T-helper 2 cell treated with Interferon-gamma antibody and Interleukin-4, amounts not matched to agents 100 ng/mL and 5 ng/mL, for 36 hours (primary cell): ENCODE data around the gene VTCN1. TPM values are rescaled to one million over a fixed set of nuclear protein-coding genes. Genes with fewer than 3 reads are reported as not detected.
"Not testable (repeated sequence)": the region's sequence is repeated elsewhere in the genome, so short reads cannot be mapped to it uniquely, and the experiment has no call there.

Experiments used
- intact Hi-C: fragments of 100-400 bp; cut with micrococcal nuclease; formaldehyde crosslinking; loops from one replicate; pipeline ENCODE4 v1.15.1; 2023
- total RNA-seq: library from RNA; stranded (reverse); gene quantifications from 2 replicates; pipeline ENCODE4 v1.2.3, GENCODE V29; 2022

Gene VTCN1
- total RNA-seq, 1 donor from 2014 or later: not detected

DNA sequence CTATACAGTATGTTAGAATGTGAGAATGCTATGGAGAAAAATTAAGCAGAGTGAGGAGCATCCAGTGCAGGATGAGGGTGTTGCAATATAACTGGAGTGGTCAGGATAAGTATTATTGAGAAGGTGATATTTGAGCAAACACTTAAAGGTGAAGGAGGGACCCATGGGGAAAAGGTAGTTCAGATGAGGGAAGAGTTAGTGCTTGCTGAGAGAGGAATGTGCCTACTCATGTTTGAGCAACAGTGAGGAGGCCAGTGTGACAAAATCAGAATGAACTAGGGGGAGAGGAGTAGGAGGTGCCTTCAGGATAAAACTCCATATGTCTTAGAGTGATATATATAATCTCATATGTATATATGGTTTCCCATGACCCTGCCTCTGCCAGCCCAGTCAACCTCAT is 82.9 kb downstream of the VTCN1 start:
- intact Hi-C loops: loop anchor here (2.0 to 10.0 kb wide), 2 partner anchors 537 to 553 kb away; no protein-coding TSS in a partner anchor

- intact Hi-C loops: loop anchor here (5.0 to 10.0 kb wide), 3 partner anchors 243 to 540 kb away; partner anchors contain the start of gene MAN1A2
Measured at GRCh38 chr1:117124661-117125060, 86.1 kb downstream of the VTCN1 start.

DNA sequence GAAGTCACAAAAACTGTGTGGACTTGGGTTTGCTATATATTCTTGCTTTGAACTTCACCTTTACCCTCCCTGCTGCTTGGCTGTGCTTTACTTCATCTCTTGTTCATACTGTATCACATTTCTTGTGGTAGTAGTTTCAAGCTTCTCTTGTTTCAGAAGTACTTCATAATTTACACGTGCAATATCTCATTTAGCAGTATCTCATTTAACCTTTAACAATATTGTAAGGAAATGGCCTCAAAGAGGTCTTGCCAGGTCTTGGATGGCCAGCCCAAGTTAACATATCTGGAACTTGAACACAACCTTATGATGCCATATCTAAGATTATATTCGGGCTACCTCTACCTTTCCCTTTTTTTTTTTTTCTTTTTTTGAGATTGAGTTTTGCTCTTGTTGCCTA is 87.5 kb downstream of the VTCN1 start:
- intact Hi-C loops: loop anchor here (5.0 to 10.0 kb wide), 3 partner anchors 244 to 542 kb away; partner anchors contain the start of gene MAN1A2

DNA sequence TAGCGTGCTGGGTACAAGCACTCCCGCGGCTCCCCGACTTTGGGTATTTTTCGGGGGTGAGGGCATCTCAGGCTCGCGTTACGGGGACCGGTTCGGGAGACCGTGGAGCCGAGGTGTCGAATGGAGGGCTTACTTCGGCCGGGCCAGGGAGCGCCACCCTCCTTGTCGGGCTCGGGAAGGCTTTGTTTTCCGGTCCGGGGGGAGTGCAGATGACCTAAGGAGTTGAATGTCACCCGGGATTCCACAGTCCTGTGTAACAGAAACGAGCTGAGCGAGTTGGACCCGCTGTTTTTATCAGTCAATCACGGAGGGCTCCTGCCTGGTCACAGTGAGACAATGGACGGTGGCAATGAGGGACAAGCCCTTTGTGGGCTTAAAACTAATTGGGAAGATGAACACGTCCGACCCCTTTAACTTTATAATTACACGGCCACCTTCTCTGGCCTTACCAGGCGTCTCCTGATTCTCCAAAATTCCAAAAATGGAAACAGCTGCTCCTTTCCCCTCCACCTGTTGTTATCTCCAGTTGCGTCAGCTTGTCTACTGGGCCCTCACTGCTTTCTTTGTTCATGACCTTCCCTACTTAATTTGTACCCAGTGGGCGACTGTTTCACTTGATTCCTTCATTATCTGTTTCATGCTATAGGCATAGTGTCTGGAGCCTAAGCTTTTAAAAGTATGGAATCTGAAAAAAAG is 88.2 kb downstream of the VTCN1 start:
- intact Hi-C loops: loop anchor here (5.0 to 10.0 kb wide), 3 partner anchors 245 to 542 kb away; partner anchors contain the start of gene MAN1A2

DNA sequence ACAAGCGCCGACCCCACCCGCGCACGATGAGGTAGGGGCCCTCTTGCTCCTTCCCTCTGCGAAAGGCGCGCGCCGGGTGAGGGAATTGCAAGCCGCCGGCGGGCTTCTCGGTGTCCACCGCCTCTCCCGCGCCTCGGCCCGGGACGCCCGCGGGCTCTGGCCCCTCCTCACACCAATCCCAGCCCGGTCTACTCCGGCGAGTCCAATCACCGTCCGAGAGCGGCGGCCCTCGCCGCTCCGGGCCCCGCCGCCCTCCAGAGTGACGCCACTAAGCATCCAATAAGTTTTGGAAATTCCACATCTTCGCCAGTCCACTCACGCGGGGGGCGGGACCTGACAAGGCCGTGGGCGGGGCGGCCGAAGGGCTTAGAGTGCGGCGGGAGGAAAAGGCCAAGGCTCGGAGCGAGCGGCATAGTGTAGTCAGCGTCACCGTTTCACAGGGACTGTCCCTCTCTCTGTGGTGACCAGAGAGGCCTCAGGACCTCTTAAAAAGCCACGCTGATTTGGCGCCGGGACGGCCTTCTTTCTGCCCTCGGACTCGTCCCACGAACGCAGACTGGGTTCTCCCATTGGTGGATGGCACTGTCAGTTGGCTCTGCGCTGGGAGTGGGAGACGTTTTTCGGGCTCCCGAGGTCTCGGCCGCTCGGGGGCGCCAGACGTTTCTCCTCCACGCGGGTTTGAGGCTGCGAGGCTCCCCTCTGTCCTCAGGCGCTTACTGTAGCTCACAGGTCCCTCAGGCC is 89.0 kb downstream of the VTCN1 start, which contains the start of gene TRIM45:
TRIM45 (minus strand) TSS at position 161 of the 741 bp plus-strand sequence. CDS start 548 bp downstream, outside the sequence.
- intact Hi-C loops: loop anchor here (2.0 to 10.0 kb wide), 4 partner anchors 61 to 543 kb away; partner anchors contain the start of genes MAN1A2 and TTF2

DNA sequence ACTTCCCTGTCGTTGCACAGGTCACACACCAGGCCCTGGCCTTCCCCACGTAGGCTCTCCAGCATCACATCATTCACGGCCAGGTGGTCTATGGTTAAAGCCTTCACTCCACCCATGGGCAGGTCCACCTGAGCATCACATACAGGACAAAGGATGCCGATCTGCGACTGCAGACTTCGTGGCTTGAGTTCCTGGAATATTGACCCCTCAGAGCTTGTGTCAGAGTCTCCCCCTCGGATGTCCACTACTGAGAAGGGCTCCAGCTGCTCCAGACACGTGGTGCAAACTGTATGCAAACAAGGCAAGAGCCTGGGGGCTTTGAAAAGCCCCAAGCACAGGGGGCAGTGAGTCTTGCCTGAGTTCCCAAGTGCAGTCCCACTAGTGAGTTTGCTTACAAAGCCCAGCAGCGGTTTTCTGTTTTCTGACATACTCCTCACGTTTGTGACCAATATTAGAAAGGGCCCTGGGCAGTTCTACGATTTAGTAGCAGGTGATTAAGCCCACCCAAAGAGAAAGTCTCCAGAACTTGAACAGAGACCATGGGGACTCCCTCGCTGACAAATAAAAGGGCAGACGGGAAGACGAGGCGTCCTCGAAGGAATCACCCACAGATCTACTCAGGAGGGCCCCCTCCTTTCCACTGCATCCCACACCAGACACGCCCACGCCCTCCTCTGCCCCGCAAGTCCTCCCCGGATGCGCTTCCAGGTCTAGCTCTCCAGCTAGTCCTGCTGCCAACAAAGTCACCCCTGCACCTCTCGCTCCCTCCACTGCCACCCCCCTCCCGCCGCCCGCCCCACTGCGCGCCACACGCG is 89.7 kb downstream of the VTCN1 start:
- intact Hi-C loops: loop anchor here (2.0 to 10.0 kb wide), 4 partner anchors 60 to 544 kb away; partner anchors contain the start of genes MAN1A2 and TTF2

DNA sequence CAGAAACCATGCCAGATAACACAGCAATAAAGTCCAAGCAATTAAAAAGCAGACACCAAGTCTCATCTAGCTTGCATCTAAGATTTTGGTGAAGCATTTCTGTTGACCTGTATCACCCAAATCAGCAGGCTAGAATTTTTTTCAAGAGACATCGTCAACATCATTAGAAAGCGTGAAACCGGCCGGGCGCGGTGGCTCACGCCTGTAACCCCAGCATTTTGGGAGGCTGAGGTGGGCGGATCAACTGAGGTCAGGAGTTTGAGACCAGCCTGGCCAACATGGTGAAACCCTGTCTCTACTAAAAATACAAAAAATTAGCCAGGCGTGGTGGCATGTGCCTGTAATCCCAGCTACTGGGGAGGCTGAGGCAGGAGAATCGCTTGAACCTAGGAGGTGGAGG is 91.6 kb downstream of the VTCN1 start:
- intact Hi-C loops: not testable (repeated sequence)

GRCh38 chr1:117118137-117118536 is 92.6 kb downstream of the VTCN1 start:
- intact Hi-C loops: no loop called here

DNA sequence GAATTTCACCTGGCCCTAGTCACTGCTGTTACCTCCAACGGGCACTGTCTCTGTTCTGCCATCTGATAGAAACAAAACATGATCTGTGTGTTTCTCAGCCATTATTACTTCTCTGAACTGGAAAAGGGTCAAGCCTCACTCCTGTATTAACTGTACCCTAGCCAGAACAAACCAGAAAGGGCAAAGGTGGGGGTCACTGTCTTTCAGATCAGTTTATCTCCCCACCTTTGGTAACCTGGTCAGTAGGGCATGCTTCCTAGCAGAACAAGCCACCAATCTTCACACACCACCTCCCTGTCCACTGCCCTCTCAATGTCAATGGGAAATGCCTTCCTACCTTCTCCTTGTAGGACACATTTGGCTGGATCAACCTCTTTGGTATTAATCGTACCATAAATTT is 93.0 kb downstream of the VTCN1 start:
- intact Hi-C loops: no loop called here

GRCh38 chr1:117116784-117117130 is 94.0 kb downstream of the VTCN1 start:
- intact Hi-C loops: no loop called here

DNA sequence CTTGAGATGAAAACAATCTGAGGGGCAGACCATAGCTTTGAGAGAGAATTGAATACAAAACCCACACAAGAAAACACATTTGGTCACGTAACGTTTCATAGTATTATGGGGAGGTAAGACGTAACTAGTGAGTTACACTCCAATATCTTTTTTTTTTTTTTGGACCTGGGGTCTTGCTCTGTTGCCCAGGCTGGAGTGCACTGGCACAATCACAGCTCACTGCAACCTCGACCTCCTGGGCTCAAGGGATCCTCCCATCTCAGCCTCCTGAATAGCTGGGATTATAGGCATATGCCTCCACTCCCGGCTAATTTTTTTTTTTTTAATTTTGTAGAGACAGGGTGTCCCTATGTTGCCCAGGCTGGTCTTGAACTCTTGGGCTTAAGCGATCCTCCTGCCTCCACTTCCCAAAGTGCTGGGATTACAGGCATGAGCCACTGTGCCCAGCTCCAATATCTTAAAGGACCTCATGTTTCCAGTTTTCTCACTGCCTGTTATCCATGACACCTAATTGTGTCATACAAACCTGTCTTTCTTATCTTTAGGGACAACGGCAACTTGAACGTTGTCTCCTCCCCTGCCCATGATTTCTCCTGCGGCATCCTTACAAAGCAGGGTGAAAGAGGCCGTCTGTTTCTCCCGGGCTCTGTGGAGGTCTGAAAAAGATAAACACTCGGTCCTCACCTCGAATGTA is 94.5 kb downstream of the VTCN1 start:
- intact Hi-C loops: no loop called here

- intact Hi-C loops: no loop called here
Measured at GRCh38 chr1:117114877-117115276, 95.8 kb downstream of the VTCN1 start.

- intact Hi-C loops: no loop called here
Measured at GRCh38 chr1:117113199-117113598, 97.5 kb downstream of the VTCN1 start.

GRCh38 chr1:117112047-117112717 is 98.5 kb downstream of the VTCN1 start:
- intact Hi-C loops: no loop called here

DNA sequence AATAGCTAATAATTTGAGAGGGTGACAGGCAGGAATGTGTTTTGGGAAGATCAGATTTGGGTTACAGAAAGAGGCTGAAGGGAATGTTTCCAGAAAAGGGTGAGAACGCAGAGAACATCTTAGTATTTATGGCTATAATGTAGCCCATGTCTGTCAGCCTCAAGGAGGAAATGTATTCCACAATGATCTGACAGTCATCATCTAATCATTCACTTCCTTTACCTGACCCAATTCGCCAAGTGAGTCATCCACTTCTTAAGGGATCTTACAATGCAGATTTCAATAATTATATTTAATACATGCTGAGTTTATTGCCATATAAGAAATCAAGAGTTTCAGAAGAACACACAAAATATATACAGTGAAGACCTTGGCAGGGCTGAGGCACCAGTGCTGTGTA is 100.0 kb downstream of the VTCN1 start:
- intact Hi-C loops: no loop called here

DNA sequence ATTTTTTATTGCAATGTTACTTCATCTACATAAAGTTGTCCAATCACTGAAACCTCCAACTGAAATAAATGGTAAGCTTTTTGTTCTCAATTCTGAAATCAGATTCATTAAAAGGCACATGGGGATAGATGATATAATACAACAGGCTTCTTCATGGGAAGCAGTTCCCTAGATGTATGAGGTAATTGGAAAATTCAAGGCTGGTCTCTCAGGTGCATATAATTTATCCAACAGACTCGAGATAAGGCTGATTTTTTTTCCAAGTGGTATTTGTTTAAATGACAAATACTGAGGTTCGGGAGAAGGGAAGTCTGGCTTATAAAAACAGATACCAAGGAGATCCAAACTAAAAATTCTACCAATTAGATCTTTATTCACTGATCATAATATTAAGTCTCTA is 103.4 kb downstream of the VTCN1 start:
- intact Hi-C loops: no loop called here

DNA sequence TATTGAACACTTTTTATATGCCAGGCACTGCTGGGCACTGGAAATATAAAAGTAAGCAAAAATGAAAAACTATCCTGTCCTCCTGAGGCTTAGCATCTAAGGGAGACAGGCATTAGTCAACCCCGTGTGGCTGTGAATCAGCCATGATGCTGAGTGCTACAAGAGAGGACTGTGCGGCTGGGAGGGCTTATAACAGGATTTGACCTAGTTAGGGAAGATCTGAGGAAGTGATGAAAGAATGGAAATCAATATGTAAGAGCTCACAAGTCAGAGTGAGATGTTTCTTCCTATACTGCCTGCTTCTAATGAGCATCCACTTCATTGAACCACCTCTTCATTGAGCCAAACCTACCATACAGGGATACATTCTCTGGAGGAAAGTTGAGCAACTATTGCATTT is 104.2 kb downstream of the VTCN1 start:
- intact Hi-C loops: no loop called here

- intact Hi-C loops: no loop called here
Measured at GRCh38 chr1:117105722-117106121, 105.0 kb downstream of the VTCN1 start.

- intact Hi-C loops: no loop called here
Measured at GRCh38 chr1:117104986-117105385, 105.7 kb downstream of the VTCN1 start.

- intact Hi-C loops: not testable (repeated sequence)
Measured at GRCh38 chr1:117101858-117102257, 108.9 kb downstream of the VTCN1 start.
